HG03378 (cell line): Measurements from ENCODE around the gene IFNA7.
A peak's percentile ranks its signal among the peaks of the same experiment; 100 is the strongest.
"Not testable (repeated sequence)": the region's sequence is repeated elsewhere in the genome, so short reads cannot be mapped to it uniquely, and the experiment has no call there.

ENCODE experiments used
- ATAC-seq: cut with Tn5 transposase; IDR thresholded peaks from one replicate; pipeline ENCODE4 v1.9.1; 2021; ENCODE audit warnings: mild to moderate bottlenecking, moderate library complexity; ENCODE audit not compliant: unreplicated experiment

IFNA7 gene

GRCh38 chr9:21182810-21183736, 18.9 kb downstream of the IFNA7 start:
- peak; percentile 95 for ATAC-seq

GRCh38 chr9:21174671-21175070, 27.3 kb downstream of the IFNA7 start:
- no peak for ATAC-seq

- ATAC-seq, result no peak
Observed at GRCh38 chr9:21172156-21172555, 29.8 kb downstream of the IFNA7 start.

GRCh38 chr9:21171351-21171750, 30.7 kb downstream of the IFNA7 start:
- no peak for ATAC-seq

GRCh38 chr9:21166560-21166959, 35.4 kb downstream of the IFNA7 start, which contains the start of gene IFNA21:
IFNA21 (minus strand) TSS chr9:21166660; CDS start chr9:21166612, 48 bp downstream.
- not testable (repeated sequence) for ATAC-seq

- ATAC-seq, result no peak
Observed at GRCh38 chr9:21165516-21165915, 36.5 kb downstream of the IFNA7 start.

- ATAC-seq, result peak; percentile 96
Observed at GRCh38 chr9:21160178-21160577, 41.8 kb downstream of the IFNA7 start.

GRCh38 chr9:21155501-21155900, 46.5 kb downstream of the IFNA7 start:
- no peak for ATAC-seq

GRCh38 chr9:21154018-21154608, 47.9 kb downstream of the IFNA7 start:
- ATAC-seq, result peak; percentile 92

GRCh38 chr9:21153336-21154017, 48.5 kb downstream of the IFNA7 start:
- ATAC-seq, result peak; percentile 28
